ENCODE data around the gene HS3ST6.

DNA sequence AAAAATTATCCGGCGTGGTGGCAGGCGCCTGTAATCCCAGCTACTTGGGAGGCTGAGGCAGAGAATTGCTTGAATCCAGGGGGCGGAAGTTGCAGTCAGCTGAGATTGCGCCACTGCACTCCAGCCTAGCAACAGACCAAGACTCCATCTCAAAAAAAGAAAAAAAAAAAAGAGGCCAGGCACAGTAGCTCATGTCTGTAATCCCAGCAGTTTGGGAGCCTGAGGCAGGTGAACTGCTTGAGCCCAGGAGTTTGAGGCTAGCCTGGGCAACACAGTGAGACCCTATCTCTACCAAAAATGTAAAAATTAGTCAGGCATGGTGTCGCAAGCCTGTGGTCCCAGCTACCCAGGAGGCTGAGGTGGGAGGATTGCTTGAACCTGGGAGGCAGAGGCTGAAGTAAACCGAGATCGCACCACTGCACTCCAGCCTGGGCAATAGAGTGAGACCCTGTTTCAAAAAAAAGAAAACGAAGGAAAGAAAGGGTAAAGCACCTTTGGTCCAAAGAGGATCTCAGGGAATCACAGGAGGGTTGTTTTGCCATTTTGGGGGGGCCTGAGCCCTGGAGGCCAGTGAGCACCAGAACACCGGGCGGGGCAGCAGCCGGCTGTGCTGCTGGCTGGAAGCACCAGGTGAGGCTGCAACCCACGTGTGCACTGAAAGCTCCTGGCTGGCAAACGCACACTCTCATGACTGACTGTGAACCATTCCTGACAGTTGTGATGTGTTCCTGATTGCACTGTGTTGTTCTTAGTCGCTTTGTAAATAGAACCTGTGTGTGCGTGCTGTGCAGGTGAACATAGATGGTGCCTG, 18.4 kb downstream of the HS3ST6 start:
- no peak for TF ChIP-seq CTCF (IDR thresholded peaks at IDR 0.05; ENCODE audit: extremely low read depth in 1 of 2, insufficient read depth in 1 of 2, low read depth in 1 of 2, low read length in 2 of 2)
- no peak for TF ChIP-seq EZH2 (IDR thresholded peaks at IDR 0.05; ENCODE audit: borderline replicate concordance, low read depth, low read length, severe bottlenecking)
- no peak for TF ChIP-seq POLR2A (IDR thresholded peaks at IDR 0.05; ENCODE audit: low read depth, low read length)
- no peak for TF ChIP-seq GATA2 (IDR thresholded peaks at IDR 0.05; ENCODE audit: insufficient read depth, insufficient read length, low read depth, low read length)
- TF ChIP-seq, protein P1, sequence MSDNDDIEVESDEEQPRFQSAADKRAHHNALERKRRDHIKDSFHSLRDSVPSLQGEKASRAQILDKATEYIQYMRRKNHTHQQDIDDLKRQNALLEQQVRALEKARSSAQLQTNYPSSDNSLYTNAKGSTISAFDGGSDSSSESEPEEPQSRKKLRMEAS (IDR thresholded peaks at IDR 0.05; ENCODE audit: insufficient read depth, insufficient read length), result no peak
- no peak for TF ChIP-seq POLR2AphosphoS5 (IDR thresholded peaks at IDR 0.05; ENCODE audit: insufficient read depth, low read depth, low read length)
